GM18907 (cell line): ENCODE data around the gene HNRNPL.
A peak's percentile ranks its signal among the peaks of the same experiment; 100 is the strongest.
"Not testable (repeated sequence)": the region's sequence is repeated elsewhere in the genome, so short reads cannot be mapped to it uniquely, and the experiment has no call there.

Experiments
- ATAC-seq: cut with Tn5 transposase; IDR thresholded peaks from one replicate; pipeline ENCODE4 v1.9.1; 2021; ENCODE audit warnings: mild to moderate bottlenecking, moderate library complexity; ENCODE audit not compliant: unreplicated experiment

HNRNPL gene

DNA sequence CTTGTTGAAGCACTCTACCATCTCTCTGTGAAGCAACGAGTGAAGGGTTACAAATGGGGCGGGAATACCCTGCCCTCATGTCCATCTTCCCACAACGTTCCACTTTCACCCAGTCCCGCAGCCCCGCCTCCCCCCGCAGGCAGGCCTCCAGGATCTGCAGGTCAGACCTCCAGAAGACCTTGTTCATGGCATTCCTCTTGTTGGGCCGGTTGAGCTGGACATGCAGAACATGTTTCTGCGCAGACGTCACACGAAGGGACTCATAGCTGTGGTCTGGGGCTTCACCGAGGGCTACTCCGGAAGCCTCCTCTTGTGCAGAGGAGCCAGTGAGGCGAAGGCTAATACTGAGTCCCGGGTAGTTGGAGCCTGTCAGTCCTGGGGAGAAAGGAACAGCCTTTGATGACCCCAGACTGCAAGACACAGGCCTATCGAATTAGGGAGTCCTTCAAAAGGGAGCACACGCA is 18.6 kb downstream of the HNRNPL start:
- ATAC-seq = peak; percentile 52

- ATAC-seq = no peak
Measured at GRCh38 chr19:38830039-38830733, 19.6 kb downstream of the HNRNPL start.

- not testable (repeated sequence) for ATAC-seq
Measured at GRCh38 chr19:38829203-38829602, 20.6 kb downstream of the HNRNPL start.

- no peak for ATAC-seq
Measured at GRCh38 chr19:38826856-38827551, 22.8 kb downstream of the HNRNPL start.

DNA sequence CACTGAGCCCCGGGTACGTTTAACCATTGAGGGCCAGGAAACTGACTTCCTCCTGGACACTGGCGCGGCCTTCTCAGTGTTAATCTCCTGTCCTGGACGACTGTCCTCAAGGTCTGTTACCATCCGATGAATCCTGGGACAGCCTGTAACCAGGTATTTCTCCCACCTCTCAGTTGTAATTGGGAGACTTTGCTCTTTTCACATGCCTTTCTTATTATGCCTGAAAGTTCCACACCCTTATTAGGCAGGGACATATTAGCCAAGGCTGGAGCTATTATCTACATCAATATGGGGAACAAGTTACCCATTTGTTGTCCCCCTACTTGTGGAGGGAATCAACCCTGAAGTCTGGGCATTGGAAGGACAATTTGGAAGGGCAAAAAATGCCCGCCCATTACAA is 23.9 kb downstream of the HNRNPL start:
- not testable (repeated sequence) for ATAC-seq

GRCh38 chr19:38821230-38821825 is 28.5 kb downstream of the HNRNPL start:
- ATAC-seq = not testable (repeated sequence)

GRCh38 chr19:38819231-38819920 is 30.4 kb downstream of the HNRNPL start:
- ATAC-seq = no peak

- ATAC-seq = no peak
Measured at GRCh38 chr19:38817081-38817480, 32.7 kb downstream of the HNRNPL start.

- ATAC-seq = no peak
Measured at GRCh38 chr19:38816131-38816750, 33.5 kb downstream of the HNRNPL start.

- ATAC-seq = no peak
Measured at GRCh38 chr19:38815059-38816001, 34.5 kb downstream of the HNRNPL start.

- not testable (repeated sequence) for ATAC-seq
Measured at GRCh38 chr19:38813932-38814331, 35.9 kb downstream of the HNRNPL start.

DNA sequence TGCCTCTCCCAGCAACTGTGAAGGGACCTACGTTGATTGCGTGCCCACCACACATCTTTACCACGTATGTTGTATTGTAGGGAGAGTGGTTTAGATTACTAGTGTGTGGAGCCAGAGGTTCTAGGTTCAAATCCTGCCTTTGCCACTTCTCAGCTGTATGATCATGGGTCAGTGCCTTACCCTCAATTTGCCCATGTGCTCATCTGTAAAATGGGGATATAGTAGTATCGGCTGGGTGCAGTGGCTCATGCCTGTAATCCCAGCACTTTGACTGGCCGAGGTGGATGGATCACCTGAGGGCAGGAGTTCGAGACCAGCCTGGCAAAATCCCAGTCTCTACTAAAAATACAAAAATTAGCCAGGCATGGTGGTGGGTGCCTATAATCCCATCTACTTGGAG is 36.5 kb downstream of the HNRNPL start:
- ATAC-seq = no peak

DNA sequence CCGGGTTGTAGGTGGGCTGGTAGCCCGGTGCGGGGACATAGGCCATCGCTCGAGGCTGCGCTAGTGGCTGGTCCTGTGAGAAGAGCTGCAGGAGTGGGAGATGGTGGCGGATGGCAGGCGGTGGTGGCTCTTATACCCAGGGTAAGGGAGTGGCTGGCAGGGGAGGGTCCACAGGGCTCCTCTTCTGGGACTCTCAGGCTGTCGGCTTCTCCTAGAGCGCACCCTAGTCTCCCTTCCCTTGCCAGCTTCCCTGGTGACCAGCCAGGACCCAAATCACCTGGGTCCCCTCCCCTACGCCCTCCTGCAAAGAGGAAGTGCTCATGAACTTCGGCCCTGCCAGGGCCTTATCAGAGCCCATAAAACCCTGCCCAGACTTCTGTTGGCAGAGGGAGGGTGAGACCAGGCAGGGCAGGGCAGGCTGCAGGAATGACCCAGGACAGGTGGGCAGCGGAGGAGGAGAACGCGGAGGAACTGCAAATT is 36.9 kb downstream of the HNRNPL start, which contains the start of gene LGALS4:
Gene LGALS4 (minus strand): TSS at position 105 of the 480 bp plus-strand sequence. CDS start 59 bp downstream, at position 46.
- no peak for ATAC-seq

DNA sequence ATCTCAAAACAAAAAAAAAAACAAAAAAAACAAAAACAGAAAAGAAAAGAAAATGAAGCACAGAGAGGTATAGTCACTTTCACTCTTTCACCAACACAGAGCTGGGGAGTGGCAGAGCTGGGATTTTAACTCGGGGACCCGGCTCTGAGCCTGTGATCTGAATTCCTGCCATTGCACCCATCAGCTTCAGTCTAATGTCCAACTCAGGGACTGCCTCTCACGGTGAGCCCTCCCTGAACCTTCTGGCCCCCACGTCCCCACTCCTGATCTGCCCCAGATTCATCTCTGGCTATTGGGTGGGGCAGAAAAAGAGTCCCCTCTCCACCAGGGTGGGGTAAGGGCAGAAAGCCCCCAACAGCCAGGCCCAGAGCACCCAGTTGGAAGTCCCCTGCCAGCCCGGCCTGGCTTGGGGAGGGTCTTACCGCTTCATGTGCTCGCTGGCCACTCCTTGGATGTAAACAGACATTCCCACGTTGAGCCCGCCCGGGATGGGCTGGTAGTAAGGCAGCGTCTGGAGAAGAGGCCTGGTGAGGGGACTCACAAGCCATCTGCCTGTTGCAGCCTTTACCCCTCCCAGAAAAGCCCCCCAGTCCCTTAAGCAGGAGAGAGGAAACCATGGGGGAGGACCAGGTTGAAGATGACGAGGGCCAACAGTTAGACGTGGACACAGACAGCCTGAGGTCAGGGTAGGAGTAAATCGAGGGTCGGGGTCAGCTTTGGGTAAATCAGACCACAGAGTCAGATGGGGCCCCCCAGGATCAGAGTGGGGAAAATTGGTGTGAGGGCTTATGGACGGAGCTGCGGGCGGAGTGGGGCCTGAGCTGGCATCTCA is 37.6 kb downstream of the HNRNPL start:
- ATAC-seq = no peak

- ATAC-seq = no peak
Measured at GRCh38 chr19:38809592-38810252, 40.1 kb downstream of the HNRNPL start.

- ATAC-seq = no peak
Measured at GRCh38 chr19:38808741-38809140, 41.0 kb downstream of the HNRNPL start.

DNA sequence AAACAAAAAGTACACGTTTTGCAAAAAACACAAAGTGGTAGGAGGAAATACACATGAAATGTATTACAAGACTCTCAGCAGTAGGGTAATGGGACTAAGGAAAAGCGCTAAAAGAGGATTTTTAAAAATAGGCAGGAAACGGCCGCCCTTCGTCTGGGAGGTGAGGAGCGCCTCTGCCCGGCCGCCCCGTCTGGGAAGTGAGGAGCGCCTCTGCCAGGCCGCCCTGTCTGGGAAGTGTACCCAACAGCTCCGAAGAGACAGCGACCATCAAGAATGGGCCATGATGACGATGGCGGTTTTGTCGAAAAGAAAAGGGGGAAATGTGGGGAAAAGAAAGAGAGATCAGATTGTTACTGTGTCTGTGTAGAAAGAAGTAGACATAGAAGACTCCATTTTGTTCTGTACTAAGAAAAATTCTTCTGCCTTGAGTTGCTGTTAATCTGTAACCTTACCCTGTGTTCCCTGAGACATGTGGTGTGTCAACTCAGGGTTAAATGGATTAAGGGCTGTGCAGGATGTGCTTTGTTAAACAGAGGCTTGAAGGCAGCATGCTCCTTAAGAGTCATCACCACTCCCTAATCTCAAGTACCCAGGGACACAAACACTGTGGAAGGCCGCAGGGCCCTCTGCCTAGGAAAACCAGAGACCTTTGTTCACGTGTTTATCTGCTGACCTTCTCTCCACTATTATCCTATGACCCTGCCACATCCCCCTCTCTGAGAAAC is 42.2 kb downstream of the HNRNPL start:
- ATAC-seq = not testable (repeated sequence)
